ENCODE measurements around the gene OR2L5. TPM values are rescaled to one million over a fixed set of nuclear protein-coding genes. Genes with fewer than 3 reads are reported as not detected.

Gene OR2L5
- total RNA-seq, 1 experiment from 2014 or later = not detected

DNA sequence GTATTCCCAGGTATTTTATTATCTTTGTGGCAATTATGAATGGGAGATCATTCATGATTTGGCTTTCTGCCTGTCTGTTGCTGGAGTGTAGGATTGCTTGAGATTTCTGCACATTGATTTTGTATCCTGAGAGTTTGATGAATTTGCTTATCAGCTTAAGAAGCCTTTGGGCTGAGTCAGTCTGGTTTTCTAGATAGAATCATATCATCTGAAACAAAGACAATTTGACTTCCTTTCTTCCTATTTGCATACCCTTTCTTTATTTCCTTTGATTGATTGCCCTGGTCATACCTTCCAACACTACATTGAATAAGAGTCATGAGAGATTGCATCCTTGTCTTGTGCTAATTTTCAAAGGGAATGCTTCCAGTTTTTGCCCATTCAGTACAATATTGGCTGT, 41.2 kb downstream of the OR2L5 start:
- H3K9me3 ChIP-seq (ENCODE audit: control insufficient read depth, low read depth, low read length) = peaks cover 42% of the 10 kb centered on the region
- H3K79me2 ChIP-seq (ENCODE audit: insufficient read depth, low read length) = no peaks in the 10 kb centered on the region
- H3K27me3 ChIP-seq (ENCODE audit: insufficient read depth, low read length) = no peaks in the 10 kb centered on the region
- no peaks in the 10 kb centered on the region for H3K4me1 Mint-ChIP-seq
- no peak overlapping the region for H3K4me2 ChIP-seq (ENCODE audit: insufficient read depth, insufficient read length, low read length)
- H2AFZ ChIP-seq (ENCODE audit: low read length) = no peak overlapping the region
- H2BK5ac ChIP-seq (ENCODE audit: insufficient read length, low read length) = no peak overlapping the region
- no peak overlapping the region for H3K9ac ChIP-seq (ENCODE audit: extremely low read depth, insufficient read length, low read length)
- H4K5ac ChIP-seq (ENCODE audit: insufficient read length, low read depth, low read length) = no peak overlapping the region
- TF ChIP-seq, protein P1, sequence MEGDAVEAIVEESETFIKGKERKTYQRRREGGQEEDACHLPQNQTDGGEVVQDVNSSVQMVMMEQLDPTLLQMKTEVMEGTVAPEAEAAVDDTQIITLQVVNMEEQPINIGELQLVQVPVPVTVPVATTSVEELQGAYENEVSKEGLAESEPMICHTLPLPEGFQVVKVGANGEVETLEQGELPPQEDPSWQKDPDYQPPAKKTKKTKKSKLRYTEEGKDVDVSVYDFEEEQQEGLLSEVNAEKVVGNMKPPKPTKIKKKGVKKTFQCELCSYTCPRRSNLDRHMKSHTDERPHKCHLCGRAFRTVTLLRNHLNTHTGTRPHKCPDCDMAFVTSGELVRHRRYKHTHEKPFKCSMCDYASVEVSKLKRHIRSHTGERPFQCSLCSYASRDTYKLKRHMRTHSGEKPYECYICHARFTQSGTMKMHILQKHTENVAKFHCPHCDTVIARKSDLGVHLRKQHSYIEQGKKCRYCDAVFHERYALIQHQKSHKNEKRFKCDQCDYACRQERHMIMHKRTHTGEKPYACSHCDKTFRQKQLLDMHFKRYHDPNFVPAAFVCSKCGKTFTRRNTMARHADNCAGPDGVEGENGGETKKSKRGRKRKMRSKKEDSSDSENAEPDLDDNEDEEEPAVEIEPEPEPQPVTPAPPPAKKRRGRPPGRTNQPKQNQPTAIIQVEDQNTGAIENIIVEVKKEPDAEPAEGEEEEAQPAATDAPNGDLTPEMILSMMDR (conservative IDR thresholded peaks at IDR 0.05) = no peak
- DNase-seq = no peak
- H3K18ac ChIP-seq (ENCODE audit: insufficient read length, low read depth, low read length) = no peak overlapping the region
- no peaks in the 10 kb centered on the region for H4K20me1 ChIP-seq (ENCODE audit: control insufficient read depth, insufficient read depth, insufficient read length)
- no peak overlapping the region for H3K23ac ChIP-seq (ENCODE audit: insufficient read length, low read depth, low read length)
- H3K27ac Mint-ChIP-seq = no peak overlapping the region
- H2BK20ac ChIP-seq (ENCODE audit: low read depth, low read length, poor library complexity, severe bottlenecking) = no peak overlapping the region
- no peak overlapping the region for H3K4ac ChIP-seq (ENCODE audit: low read depth, low read length)
- H3K36me3 Mint-ChIP-seq (ENCODE audit: insufficient read depth in 1 of 3, low read depth in 3 of 3) = peaks cover 9 to 37% (median 13%) of the 10 kb centered on the region in 3 experiments; a peak in 6 of 7 replicates
- H3K14ac ChIP-seq (ENCODE audit: insufficient read depth, low read length) = no peak overlapping the region
- H2AK5ac ChIP-seq (ENCODE audit: insufficient read length, low read length) = no peak overlapping the region
- no peak overlapping the region for H3K27ac ChIP-seq (ENCODE audit: insufficient read length, low read depth, low read length)
- H2BK120ac ChIP-seq (ENCODE audit: low read depth, low read length, poor library complexity, severe bottlenecking) = no peak overlapping the region
- H3T11ph ChIP-seq (ENCODE audit: low read length) = no peak overlapping the region
- peaks cover 74 to 78% of the 10 kb centered on the region in 2 experiments for H3K9me3 Mint-ChIP-seq
- H3K27me3 Mint-ChIP-seq (ENCODE audit: low read depth) = no peaks in the 10 kb centered on the region; the same call in 1 of the 2 replicates
- H3K4me1 ChIP-seq (ENCODE audit: insufficient read depth, low read length) = no peaks in the 10 kb centered on the region
- H2BK15ac ChIP-seq (ENCODE audit: low read depth, low read length) = no peak overlapping the region
- no peak overlapping the region for H3K56ac ChIP-seq (ENCODE audit: insufficient read length, low read depth, low read length)
- no peak overlapping the region for H2BK12ac ChIP-seq (ENCODE audit: insufficient read length, low read depth, low read length)
- no peak overlapping the region for H4K91ac ChIP-seq (ENCODE audit: insufficient read length, low read depth, low read length)
- H3K23me2 ChIP-seq (ENCODE audit: insufficient read length, low read depth, low read length, poor library complexity, severe bottlenecking) = no peaks in the 10 kb centered on the region
- no peak overlapping the region for H3K4me3 Mint-ChIP-seq
- H3K79me1 ChIP-seq (ENCODE audit: insufficient read depth, low read depth, low read length, poor library complexity, severe bottlenecking) = no peaks in the 10 kb centered on the region
- H4K8ac ChIP-seq (replicated peaks; ENCODE audit: insufficient read length, low read depth, low read length) = no peak overlapping the region

Data from H9 (cell line).